H1 (cell line): ENCODE data around the gene KLRB1. TPM values are rescaled to one million over a fixed set of nuclear protein-coding genes. Genes with fewer than 3 reads are reported as not detected.

Experiments
- CTCF ChIA-PET: fragments of 300-600 bp; sonication (Branson Sonifier 250); formaldehyde crosslinking; loops from one replicate; lab custom pipeline; 2021; ENCODE audit not compliant: partially characterized antibody; lab: Charles Lee
- POLR2A ChIA-PET: fragments of 300-600 bp; sonication (Branson Sonifier 250); formaldehyde crosslinking; loops from one replicate; lab custom pipeline; 2021; ENCODE audit warnings: inconsistent platforms; ENCODE audit not compliant: partially characterized antibody; lab: Charles Lee
- DNase-seq, 2 experiments: peaks; one replicate each; pipeline versions ENCODE4 v3.0.0 to v3.0.0-alpha.2; 2010 to 2022; ENCODE audit warnings: low spot score in 2 of 2, low read depth in 1 of 2, mixed read lengths in 1 of 2
- FAIRE-seq: peaks from 2 replicates; lab custom pipeline; 2011; peaks lifted over from hg19 to GRCh38; lab: Jason Lieb, UNC
- H2AFZ ChIP-seq: 2 replicates; pipeline ENCODE4 v1.8.1; 2012; ENCODE audit warnings: low read length, inconsistent platforms
- H2AK5ac ChIP-seq: 2 replicates; pipeline ENCODE4 v1.6.1; 2013; ENCODE audit warnings: low read depth, low read length
- H2BK120ac ChIP-seq: replicated peaks from 2 replicates; pipeline ENCODE3; 2013; ENCODE audit warnings: low read depth, low read length, inconsistent platforms
- H2BK12ac ChIP-seq: 2 replicates; pipeline ENCODE4 v1.6.1; 2013; ENCODE audit warnings: low read depth, low read length
- H2BK15ac ChIP-seq: 2 replicates; pipeline ENCODE4 v1.6.1; 2013; ENCODE audit warnings: low read length
- H2BK20ac ChIP-seq: 2 replicates; pipeline ENCODE4 v1.6.1; 2013; ENCODE audit warnings: low read length
- H2BK5ac ChIP-seq: 2 replicates; pipeline ENCODE4 v1.6.1; 2013; ENCODE audit warnings: low read depth, low read length
- H3K14ac ChIP-seq: 2 replicates; pipeline ENCODE4 v1.6.1; 2013; ENCODE audit warnings: inconsistent platforms; ENCODE audit not compliant: insufficient read length
- H3K18ac ChIP-seq: 2 replicates; pipeline ENCODE4 v1.6.1; 2013; ENCODE audit warnings: low read length; ENCODE audit errors: extremely low read depth
- H3K23ac ChIP-seq: 2 replicates; pipeline ENCODE4 v1.6.1; 2013; ENCODE audit warnings: inconsistent platforms; ENCODE audit not compliant: insufficient read length
- H3K23me2 ChIP-seq: 2 replicates; pipeline ENCODE4 v1.6.1; 2013; ENCODE audit warnings: low read depth, low read length
- H3K27ac ChIP-seq: 2 replicates; pipeline ENCODE4 v1.6.1; 2011; ENCODE audit warnings: low read depth, low read length, inconsistent platforms
- H3K27me3 ChIP-seq, 4 experiments: replicated peaks in 1 of 4; 1 replicate in 1 of 4; 2 replicates in 3 of 4; pipeline versions ENCODE4 v1.6.1 to v1.8.1; 2011 to 2013; ENCODE audit warnings: low read length in 3 of 4, mild to moderate bottlenecking in 3 of 4, inconsistent platforms in 2 of 4, mixed read lengths in 2 of 4, moderate library complexity in 1 of 4; ENCODE audit not compliant: control insufficient read depth in 3 of 4, insufficient read depth in 3 of 4; ENCODE audit errors: extremely low read depth in 1 of 4
- H3K36me3 ChIP-seq, 4 experiments: 2 replicates each; pipeline versions ENCODE4 v1.6.1 to v1.8.1; 2011 to 2013; ENCODE audit warnings: mild to moderate bottlenecking in 4 of 4, low read length in 3 of 4, moderate library complexity in 2 of 4, control low read depth in 1 of 4, inconsistent platforms in 1 of 4; ENCODE audit not compliant: insufficient read depth in 4 of 4, control insufficient read depth in 2 of 4
- H3K4ac ChIP-seq: replicated peaks from 2 replicates; pipeline ENCODE3; 2013; ENCODE audit warnings: low read length, low read depth, mixed read lengths, inconsistent platforms; ENCODE audit not compliant: insufficient read length
- H3K4me1 ChIP-seq, 4 experiments: replicated peaks in 1 of 4; 1 replicate in 1 of 4; 2 replicates in 3 of 4; pipeline versions ENCODE4 v1.6.1 to v1.8.1; 2011 to 2013; ENCODE audit warnings: low read length in 3 of 4, inconsistent platforms in 2 of 4, mixed read lengths in 1 of 4; ENCODE audit not compliant: insufficient read depth in 4 of 4, control insufficient read depth in 3 of 4
- H3K4me2 ChIP-seq, 2 experiments: 2 replicates each; pipeline versions ENCODE4 v1.6.1 to v1.8.1; 2011 to 2013; ENCODE audit warnings: low read depth in 2 of 2, low read length in 2 of 2, control low read depth in 1 of 2, inconsistent platforms in 1 of 2, mild to moderate bottlenecking in 1 of 2; ENCODE audit not compliant: insufficient read depth in 1 of 2
- H3K4me3 ChIP-seq, 4 experiments: fragments of 200-600, 300-600 bp in 1 of 4; sonication (generic), shearing (Covaris generic), sonication (Bioruptor Twin) in 1 of 4; 2 replicates each; pipeline versions ENCODE4 v1.5.1 to v1.8.1; 2011 to 2016; ENCODE audit warnings: low read length in 4 of 4, low read depth in 3 of 4, control low read depth in 2 of 4, inconsistent platforms in 2 of 4, mild to moderate bottlenecking in 2 of 4, mixed read lengths in 1 of 4, moderate library complexity in 1 of 4; ENCODE audit not compliant: insufficient read depth in 2 of 4; ENCODE audit errors: extremely low read depth in 1 of 4
- H3K56ac ChIP-seq: replicated peaks from 2 replicates; pipeline ENCODE3; 2013; ENCODE audit warnings: low read depth, mild to moderate bottlenecking, mixed read lengths, low read length, inconsistent platforms; ENCODE audit not compliant: insufficient read length
- H3K79me1 ChIP-seq: 2 replicates; pipeline ENCODE4 v1.6.1; 2013; ENCODE audit warnings: low read depth, low read length, control low read depth
- H3K79me2 ChIP-seq, 2 experiments: 2 replicates each; pipeline versions ENCODE4 v1.6.1 to v1.8.1; 2012 to 2013; ENCODE audit warnings: low read length in 2 of 2, mild to moderate bottlenecking in 2 of 2, inconsistent platforms in 1 of 2; ENCODE audit not compliant: insufficient read depth in 2 of 2, control insufficient read depth in 1 of 2
- H3K9ac ChIP-seq, 4 experiments: replicated peaks in 1 of 4; 1 replicate in 1 of 4; 2 replicates in 3 of 4; pipeline versions ENCODE4 v1.6.1 to v1.8.1; 2011 to 2013; ENCODE audit warnings: low read depth in 3 of 4, low read length in 3 of 4, control low read depth in 2 of 4, mild to moderate bottlenecking in 2 of 4, moderate library complexity in 2 of 4, inconsistent platforms in 1 of 4; ENCODE audit errors: extremely low read depth in 1 of 4
- H3K9me3 ChIP-seq, 2 experiments: 2 replicates each; pipeline versions ENCODE4 v1.6.1 to v1.8.1; 2012 to 2013; ENCODE audit warnings: mild to moderate bottlenecking in 2 of 2, moderate library complexity in 2 of 2, control low read depth in 1 of 2, inconsistent platforms in 1 of 2, low read depth in 1 of 2, low read length in 1 of 2, mixed read lengths in 1 of 2; ENCODE audit not compliant: insufficient read depth in 2 of 2
- H4K20me1 ChIP-seq, 2 experiments: replicated peaks in 1 of 2; 2 replicates each; pipeline versions ENCODE3 to v1.8.1; 2011 to 2013; ENCODE audit warnings: inconsistent platforms in 2 of 2, low read length in 2 of 2, mild to moderate bottlenecking in 1 of 2; ENCODE audit not compliant: insufficient read depth in 2 of 2, control insufficient read depth in 1 of 2
- H4K5ac ChIP-seq: 2 replicates; pipeline ENCODE4 v1.6.1; 2013; ENCODE audit warnings: low read length, low read depth, mixed read lengths, inconsistent platforms; ENCODE audit not compliant: insufficient read length
- H4K8ac ChIP-seq: 2 replicates; pipeline ENCODE4 v1.8.0; 2013; ENCODE audit warnings: mild to moderate bottlenecking, moderate library complexity, low read length, inconsistent platforms; ENCODE audit not compliant: insufficient read depth; ENCODE audit errors: extremely low read depth
- H4K91ac ChIP-seq: replicated peaks from 2 replicates; pipeline ENCODE3; 2013; ENCODE audit warnings: low read length, mixed read lengths, inconsistent platforms; ENCODE audit not compliant: insufficient read length
- BACH1 ChIP-seq: IDR thresholded peaks from 2 replicates; pipeline ENCODE4 v1.6.1; 2012; ENCODE audit warnings: low read length, improper control_type of control experiment
- BCL11A ChIP-seq, 2 experiments: IDR thresholded peaks; one replicate each; pipeline ENCODE4 v1.6.1; 2011; ENCODE audit warnings: low read depth in 2 of 2, low read length in 2 of 2, mild to moderate bottlenecking in 2 of 2
- E2F6 ChIP-seq: IDR thresholded peaks from 2 replicates; pipeline ENCODE4 v1.6.1; 2012; ENCODE audit warnings: inconsistent platforms
- JUN ChIP-seq: IDR thresholded peaks from 2 replicates; pipeline ENCODE4 v1.6.1; 2011; ENCODE audit warnings: low read depth, mild to moderate bottlenecking, improper control_type of control experiment, low read length
- MAFK ChIP-seq: IDR thresholded peaks from 2 replicates; pipeline ENCODE4 v1.6.1; 2012; ENCODE audit warnings: low read depth, mild to moderate bottlenecking, improper control_type of control experiment, low read length
- SIRT6 ChIP-seq: IDR thresholded peaks from one replicate; pipeline ENCODE4 v1.7.1; 2012; ENCODE audit warnings: low read length, inconsistent platforms
- WGBS, 2 experiments: shearing (Covaris generic) in 1 of 2; methylation state at CpG; one replicate each; pipeline versions ENCODE4 v1.1.6 to v1.1.7; 2013 to 2015; ENCODE audit warnings: low lambda C conversion rate in 2 of 2, mixed read lengths in 2 of 2, inconsistent platforms in 1 of 2, low coverage in 1 of 2, missing lambda C conversion rate in 1 of 2; ENCODE audit not compliant: insufficient replicate concordance in 2 of 2, insufficient coverage in 1 of 2, insufficient read length in 1 of 2; ENCODE audit errors: extremely low coverage in 1 of 2, missing lambda C conversion rate in 1 of 2; 5-methylcytosine and 5-hydroxymethylcytosine counted together
- long read RNA-seq, 2 experiments: library from RNA in 1 of 2; library from capped mRNA in 1 of 2; stranded (forward); transcript quantifications; one replicate each; pipeline ENCODE4 v2.0.0, GENCODE V29; 2021; ENCODE audit warnings: inconsistent platforms in 1 of 2
- polyA minus RNA-seq, 3 experiments: library from RNA; depleted of rRNA, polyadenylated mRNA; stranded (reverse); fragments of >200 nt; gene quantifications; 1 replicate in 2 of 3; 2 replicates in 1 of 3; pipeline ENCODE4 v1.2.3, GENCODE V29; 2011
- polyA plus RNA-seq, 7 experiments: library from polyadenylated mRNA; depleted of rRNA in 3 of 7; stranded (reverse) in 5 of 7; unstranded in 2 of 7; fragments of >200 nt in 5 of 7; fragments of 200-250 nt in 2 of 7; gene quantifications; 1 replicate in 5 of 7; 2 replicates in 1 of 7; 4 replicates in 1 of 7; pipeline versions ENCODE4 v1.2.1 to v1.2.3, GENCODE V29; 2011 to 2013; ENCODE audit warnings: missing spikeins in 2 of 7, mixed read lengths in 2 of 7
- total RNA-seq: library from RNA; stranded (reverse); fragmentation: NEBNext Ultra II Directional; extraction: Animal tissue kit (Norgen Biotek cat#: 25700); gene quantifications from 2 replicates; pipeline ENCODE4 v1.2.1, GENCODE V29; 2021

Gene KLRB1
- total RNA-seq (not detected in 2 replicates), polyA plus RNA-seq (2011; rRNA removed) (not detected in 2 replicates), polyA minus RNA-seq (2011; rRNA and poly(A)+ RNA removed) (not detected in 2 replicates)
- polyA plus RNA-seq (2011; cell fraction: cytosol; rRNA removed), result not detected
- polyA plus RNA-seq (2011; cell fraction: nucleus; rRNA removed), result not detected
- not detected in 4 replicates for polyA plus RNA-seq (2012, experiment 1 of 2)
- polyA plus RNA-seq (2012, experiment 2 of 2), result not detected
- not detected for polyA plus RNA-seq (2013, experiment 1 of 2)
- not detected for polyA plus RNA-seq (2013, experiment 2 of 2)
- polyA minus RNA-seq (2011; cell fraction: cytosol; rRNA and poly(A)+ RNA removed), result not detected
- not detected for polyA minus RNA-seq (2011; cell fraction: nucleus; rRNA and poly(A)+ RNA removed)
- long read RNA-seq, experiment 1, result 0 reads
- long read RNA-seq, experiment 2, result 0 reads

- Histone ChIP-seq H3K4ac (no peak within 1 kb of the TSS), H3K18ac (no peak within 1 kb of the TSS), H2AFZ (no peak within 1 kb of the TSS), H3K4me3 (no peak within 1 kb of the TSS), H3K56ac (no peak within 1 kb of the TSS), H3K4me2 (no peak within 1 kb of the TSS), H3K9ac (no peak within 1 kb of the TSS), H3K79me1 (no peaks in the 10 kb centered on the region), H2BK12ac (no peak within 1 kb of the TSS), H2BK15ac (no peak within 1 kb of the TSS), H3K14ac (no peak within 1 kb of the TSS), H4K5ac (no peak within 1 kb of the TSS), H3K36me3 (peaks cover 0 to 2% (median 0%) of the 10 kb centered on the region in 4 experiments; a peak in 2 of 8 replicates), H2BK5ac (no peak within 1 kb of the TSS), H3K27ac (no peak within 1 kb of the TSS), H3K79me2 (no peaks in the 10 kb centered on the region), H4K91ac (no peak within 1 kb of the TSS), H3K9me3 (peaks cover 10 to 11% of the 10 kb centered on the region in 2 experiments; a peak in 3 of 4 replicates), H3K23ac (no peak within 1 kb of the TSS), H4K20me1 (no peaks in the 10 kb centered on the region), H2AK5ac (no peak within 1 kb of the TSS), H3K27me3 (no peaks in the 10 kb centered on the region), H2BK120ac (no peak within 1 kb of the TSS), H4K8ac (no peak within 1 kb of the TSS), H3K4me1 (no peaks in the 10 kb centered on the region), H3K23me2 (no peaks in the 10 kb centered on the region), H2BK20ac (no peak within 1 kb of the TSS)
- ChIA-PET POLR2A (no interaction called here), CTCF (interaction anchor here (0.6 kb wide), 1 partner anchor 31 kb away, joined by 3 read pairs; no protein-coding TSS in a partner anchor)
- WGBS, 2 experiments, result 97% methylated on average over 2 of the region's 2 CpGs; no CpG with 5 or more reads in 1 of the 2 experiments
- FAIRE-seq (no peak), DNase-seq (no peak)
- TF ChIP-seq BACH1, result no peak
- TF ChIP-seq SIRT6, result no peak
- no peak for TF ChIP-seq MAFK
- TF ChIP-seq E2F6, result no peak
- TF ChIP-seq BCL11A (IDR thresholded peaks at IDR 0.05; ENCODE audit: low read depth in 2 of 2, low read length in 2 of 2), result no peak
- TF ChIP-seq JUN, result no peak
These were observed at the start of gene KLRB1 for GRCh38 chr12:9607716-9608115. Gene KLRB1 (minus strand): TSS chr12:9607916. CDS start chr12:9607839, 77 bp downstream.
